Measurements from ENCODE around the gene PALMD.

DNA sequence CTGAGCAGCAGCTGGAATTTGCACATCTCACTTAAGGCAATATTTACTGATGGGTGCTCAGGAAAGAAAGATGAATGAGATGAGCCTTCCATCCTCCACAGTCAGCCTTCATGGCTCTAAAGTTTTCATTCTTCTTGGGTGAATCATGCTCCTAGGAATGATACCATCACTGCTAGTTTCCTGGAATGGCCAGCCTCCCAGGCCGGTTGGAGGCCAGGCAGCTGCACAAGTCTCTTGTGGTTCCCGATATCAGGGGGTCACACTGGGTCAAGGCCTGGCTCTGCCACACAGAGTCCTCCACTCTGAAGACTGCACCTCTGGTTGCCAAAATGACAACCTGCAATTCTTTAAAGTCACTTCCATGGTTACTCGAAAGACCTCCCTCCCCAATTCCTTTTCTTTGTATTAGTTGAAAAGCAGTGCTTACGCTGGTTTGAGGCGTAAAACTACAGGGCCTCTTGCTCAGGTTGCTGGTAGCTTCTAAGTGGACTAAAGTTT, 46.2 kb upstream of the PALMD start:
- TF ChIP-seq CTCF (IDR thresholded peaks at IDR 0.05; ENCODE audit: low read length), result no peak
- TF ChIP-seq EZH2phosphoT487 (IDR thresholded peaks at IDR 0.05; ENCODE audit: low read length), result no peak
- no peak for TF ChIP-seq EZH2 (optimal IDR thresholded peaks at IDR 0.05; ENCODE audit: low read depth, low read length)
